ENCODE measurements around the gene EPHX1. TPM values are rescaled to one million over a fixed set of nuclear protein-coding genes. Genes with fewer than 3 reads are reported as not detected.
A peak's percentile ranks its signal among the peaks of the same experiment; 100 is the strongest.

EPHX1 gene
- total and polyA plus RNA-seq, 2 of the 8 experiments (the other 6 are each of a cell fraction or from before 2014, with no cell fraction given), result 45.3 to 79.1 TPM

DNA sequence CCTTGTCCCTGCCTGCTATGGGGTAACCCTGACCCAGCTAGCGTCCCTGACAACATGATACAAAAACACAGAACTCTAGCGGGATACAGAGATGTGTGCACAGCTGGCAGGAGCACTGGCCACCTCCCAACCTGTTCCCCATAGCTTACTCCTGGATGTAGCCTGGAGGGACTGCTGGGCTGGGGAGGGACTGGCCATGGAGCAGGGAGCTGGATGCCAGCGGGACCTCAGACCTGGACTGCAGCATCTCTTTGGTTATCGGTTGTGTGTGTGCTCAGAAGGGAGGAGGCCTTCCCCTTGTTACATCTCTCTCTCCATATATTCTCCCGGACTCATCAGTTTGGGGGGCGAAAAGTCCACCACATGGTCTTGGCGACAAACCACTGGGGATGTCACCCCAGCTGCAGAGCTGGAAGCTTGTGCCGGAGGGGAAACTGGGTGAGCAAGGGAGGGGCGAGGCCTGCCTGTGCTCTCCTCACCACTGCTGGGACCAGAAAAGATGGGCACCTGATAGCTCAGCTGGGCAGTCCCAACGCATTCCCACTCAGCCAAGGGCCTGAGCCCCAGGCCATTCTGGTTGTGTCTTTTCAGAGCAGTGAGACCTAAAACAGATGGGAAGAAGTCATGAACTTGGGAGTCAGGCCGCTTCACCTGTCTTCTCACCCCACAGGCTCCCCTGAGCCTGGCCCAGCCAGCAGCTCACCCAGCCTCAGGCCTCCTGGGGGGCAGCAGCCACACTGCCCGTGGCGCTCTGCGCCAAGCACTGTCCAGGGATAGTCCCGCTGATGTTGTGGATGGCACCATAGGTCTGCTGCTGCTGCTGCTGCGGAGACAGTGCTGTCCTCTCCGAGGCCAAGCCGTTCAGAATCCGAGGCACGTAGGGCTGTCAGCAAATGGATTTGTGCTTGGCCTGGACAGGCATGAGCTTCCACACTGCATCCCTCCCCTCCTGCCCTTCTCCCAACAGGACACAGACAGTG is 36.7 kb downstream of the EPHX1 start:
- Histone ChIP-seq H3K79me2 (ENCODE audit: control insufficient read depth in 1 of 2, insufficient read depth in 2 of 2, low read length in 2 of 2) (no peaks in the 10 kb centered on the region), H3K36me3 (ENCODE audit: control insufficient read depth in 2 of 4, insufficient read depth in 4 of 4, low read length in 3 of 4) (peaks cover 0 to 18% (median 5%) of the 10 kb centered on the region in 4 experiments; a peak in 5 of 8 replicates), H3K18ac (ENCODE audit: extremely low read depth, low read length) (no peak overlapping the region; the same call in 1 of the 2 replicates), H3K79me1 (ENCODE audit: low read depth, low read length) (peaks cover 2% of the 10 kb centered on the region; the same call in 1 of the 2 replicates), H3K4me3 (ENCODE audit: extremely low read depth in 1 of 4, insufficient read depth in 2 of 4, low read depth in 3 of 4, low read length in 4 of 4) (no peak overlapping the region), H3K9ac (replicated peaks in 1 of 4; ENCODE audit: extremely low read depth in 1 of 4, low read depth in 3 of 4, low read length in 3 of 4) (0 out of 7 replicates have a peak overlapping the region, but pooled peaks of 1 of the 4 experiments have one; percentile 9), H3K4ac (replicated peaks; ENCODE audit: insufficient read length, low read depth, low read length) (no peak overlapping the region), H2AK5ac (ENCODE audit: low read depth, low read length) (no peak overlapping the region), H4K8ac (ENCODE audit: extremely low read depth, insufficient read depth, low read length) (peak overlapping the region; percentile 18; the same call in 1 of the 2 replicates), H3K27me3 (replicated peaks in 1 of 4; ENCODE audit: control insufficient read depth in 3 of 4, extremely low read depth in 1 of 4, insufficient read depth in 3 of 4, low read length in 3 of 4) (no peaks in the 10 kb centered on the region; a peak in 1 of 7 replicates), H3K14ac (ENCODE audit: insufficient read length) (no peak overlapping the region), H3K23ac (ENCODE audit: insufficient read length) (no peak overlapping the region), H2BK12ac (ENCODE audit: low read depth, low read length) (no peak overlapping the region), H4K20me1 (replicated peaks in 1 of 2; ENCODE audit: control insufficient read depth in 1 of 2, insufficient read depth in 2 of 2, low read length in 2 of 2) (peaks cover 4 to 8% of the 10 kb centered on the region in 2 experiments), H3K9me3 (ENCODE audit: insufficient read depth in 2 of 2, low read depth in 1 of 2, low read length in 1 of 2) (peaks cover 2 to 10% of the 10 kb centered on the region in 2 experiments; a peak in 3 of 4 replicates), H3K4me2 (ENCODE audit: insufficient read depth in 1 of 2, low read depth in 2 of 2, low read length in 2 of 2) (no peak overlapping the region), H2BK15ac (ENCODE audit: low read length) (no peak overlapping the region), H3K4me1 (replicated peaks in 1 of 4; ENCODE audit: control insufficient read depth in 3 of 4, insufficient read depth in 4 of 4, low read length in 3 of 4) (peaks cover 0 to 8% (median 4%) of the 10 kb centered on the region in 4 experiments; a peak in 4 of 7 replicates), H3K56ac (replicated peaks; ENCODE audit: insufficient read length, low read depth, low read length) (no peak overlapping the region), H2BK5ac (ENCODE audit: low read depth, low read length) (peak overlapping the region; percentile 26; the same call in 1 of the 2 replicates), H3K27ac (ENCODE audit: low read depth, low read length) (no peak overlapping the region; the same call in 1 of the 2 replicates), H3K23me2 (ENCODE audit: low read depth, low read length) (no peaks in the 10 kb centered on the region), H2BK20ac (ENCODE audit: low read length) (no peak overlapping the region), H2AFZ (ENCODE audit: low read length) (no peak overlapping the region), H4K5ac (ENCODE audit: insufficient read length, low read depth, low read length) (no peak overlapping the region), H2BK120ac (replicated peaks; ENCODE audit: low read depth, low read length) (no peak overlapping the region), H4K91ac (replicated peaks; ENCODE audit: insufficient read length, low read length) (no peak overlapping the region)
- TF ChIP-seq POLR2A (IDR thresholded peaks at IDR 0.05; ENCODE audit: control extremely low read depth in 1 of 2, low read depth in 2 of 2, low read length in 2 of 2), result 0 out of 3 replicates have a peak, but pooled peaks of 1 of the 2 experiments have one; percentile 23
- TF ChIP-seq RFX5 (IDR thresholded peaks at IDR 0.05; ENCODE audit: borderline replicate concordance, low read depth, low read length), result no peak
- ChIA-PET CTCF (ENCODE audit: partially characterized antibody) (interaction anchor here (0.7 to 4.0 kb wide), 42 partner anchors 9 to 382 kb away, joined by 3 to 24 read pairs (median 4); partner anchors contain the start of genes LEFTY1 and SRP9), POLR2A (ENCODE audit: partially characterized antibody) (interaction anchor here (0.8 to 2.6 kb wide), 12 partner anchors 9 to 194 kb away, joined by 3 to 15 read pairs (median 4); partner anchors contain the start of genes ENAH and EPHX1)
- 92% methylated on average over 20 of the region's 20 CpGs; no CpG with 5 or more reads in 1 of the 2 experiments for WGBS, 2 experiments (ENCODE audit: extremely low coverage in 1 of 2, insufficient coverage in 1 of 2, insufficient read length in 1 of 2, insufficient replicate concordance in 2 of 2, low coverage in 1 of 2, low lambda C conversion rate in 2 of 2, missing lambda C conversion rate in 1 of 2)
- no peak for DNase-seq (ENCODE audit: low read depth in 1 of 2, low spot score in 2 of 2)
- FAIRE-seq, result no peak
